Activated T-cell treated with anti-CD3 and anti-CD28 coated beads for 1 hour (primary cell): ENCODE data around the gene DYNLT5.
A peak's percentile ranks its signal among the peaks of the same experiment; 100 is the strongest.
"Not testable (repeated sequence)": the region's sequence is repeated elsewhere in the genome, so short reads cannot be mapped to it uniquely, and the experiment has no call there.

Experiments used
- DNase-seq: peaks from one replicate; pipeline ENCODE4 v3.0.0-alpha.2; 2020; ENCODE audit warnings: low read depth

The DYNLT5 gene

DNA sequence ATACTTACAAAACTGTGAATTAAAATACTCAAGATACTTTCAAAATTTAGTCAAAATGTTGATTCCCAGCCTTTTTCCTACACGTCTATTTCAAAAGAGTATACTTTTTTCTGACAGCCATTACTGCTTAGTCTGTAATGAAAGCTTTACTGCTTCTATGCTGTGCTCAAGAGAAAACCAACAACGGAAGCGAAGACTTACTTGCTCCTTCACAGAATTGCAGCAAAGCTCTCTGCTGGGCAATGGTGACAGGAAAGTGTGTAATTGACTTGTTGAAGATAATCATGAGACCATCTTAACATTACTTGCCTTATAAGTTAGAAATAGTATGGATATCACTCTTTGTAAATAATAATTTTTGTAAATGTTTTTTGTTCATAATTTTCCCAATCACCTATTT is 1.7 kb upstream of the DYNLT5 start:
- no peak for DNase-seq

DNA sequence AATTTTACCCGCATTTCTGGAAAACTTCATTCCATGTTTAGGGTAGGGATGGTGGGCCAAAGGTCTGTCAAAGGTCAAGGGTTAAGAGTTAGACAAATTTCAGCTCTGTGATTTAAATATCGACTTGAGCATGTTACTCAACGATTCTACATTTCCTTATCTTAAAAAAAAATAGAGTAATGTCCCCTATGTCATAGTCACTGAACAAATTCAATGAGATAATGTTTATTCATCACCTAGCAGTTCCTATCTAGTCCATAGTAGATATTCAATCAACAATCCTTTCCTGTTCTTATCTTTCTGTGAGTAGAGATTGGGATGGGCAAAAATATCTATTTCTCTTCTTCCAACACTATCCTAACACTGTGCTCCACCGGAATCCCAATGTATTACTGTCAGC is 1.1 kb upstream of the DYNLT5 start:
- DNase-seq, result no peak

DNA sequence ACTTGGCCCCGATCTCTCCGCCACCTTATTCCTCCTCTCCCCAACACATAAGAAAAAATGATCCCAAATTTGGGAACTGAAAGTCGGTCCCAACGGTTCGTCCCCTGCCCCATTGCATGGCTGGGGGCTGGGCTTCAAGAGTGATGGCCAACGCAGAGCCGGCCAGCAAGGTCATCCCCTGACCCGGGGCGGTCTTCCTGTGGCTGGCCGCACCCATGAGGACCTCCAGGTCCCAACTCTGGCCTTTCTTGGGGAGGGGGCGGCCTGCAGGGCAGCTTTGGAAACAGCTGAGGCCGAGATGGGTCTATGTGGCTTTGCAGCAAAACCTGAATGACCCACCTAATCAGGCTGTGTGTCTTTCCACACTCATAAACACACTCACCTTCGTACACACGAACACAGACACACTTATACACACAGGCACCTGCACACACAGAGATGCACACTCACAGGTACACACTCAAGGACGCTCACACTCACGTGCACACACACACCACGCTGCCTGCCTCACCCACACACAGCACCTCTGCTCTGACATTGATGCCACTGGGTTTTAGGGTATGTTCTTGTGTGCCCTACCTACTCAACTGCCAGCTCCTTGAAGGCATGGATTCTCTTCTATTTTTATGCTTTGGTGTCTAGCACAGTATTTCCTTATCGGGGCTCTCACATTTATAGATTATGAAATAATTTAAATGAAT is 562 bp downstream of the DYNLT5 start:
- no peak for DNase-seq

DNA sequence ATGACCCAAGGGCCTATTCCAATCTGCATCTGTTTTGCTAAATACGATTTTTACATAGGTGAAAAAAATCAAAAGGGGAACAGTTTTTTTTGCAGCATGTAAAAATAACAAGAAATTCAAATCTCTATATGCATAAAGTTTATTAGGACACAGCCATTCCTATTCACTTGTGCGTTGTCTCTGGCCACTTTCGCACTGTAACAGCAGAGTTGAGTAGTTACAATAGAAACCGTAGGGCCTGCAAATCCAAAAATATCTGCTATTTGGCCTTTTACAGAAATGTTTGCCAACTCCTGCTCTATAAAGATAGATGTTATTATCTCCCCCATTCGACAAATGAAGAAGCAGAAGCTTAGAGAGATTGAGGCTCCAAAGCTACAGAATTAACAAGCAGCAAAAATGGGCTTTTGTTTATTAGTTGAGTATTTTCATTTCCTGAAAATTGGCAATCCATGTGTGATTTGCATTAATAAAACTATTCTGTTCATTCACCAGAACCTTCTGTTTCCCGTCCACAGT is 5.5 kb downstream of the DYNLT5 start:
- no peak for DNase-seq

DNA sequence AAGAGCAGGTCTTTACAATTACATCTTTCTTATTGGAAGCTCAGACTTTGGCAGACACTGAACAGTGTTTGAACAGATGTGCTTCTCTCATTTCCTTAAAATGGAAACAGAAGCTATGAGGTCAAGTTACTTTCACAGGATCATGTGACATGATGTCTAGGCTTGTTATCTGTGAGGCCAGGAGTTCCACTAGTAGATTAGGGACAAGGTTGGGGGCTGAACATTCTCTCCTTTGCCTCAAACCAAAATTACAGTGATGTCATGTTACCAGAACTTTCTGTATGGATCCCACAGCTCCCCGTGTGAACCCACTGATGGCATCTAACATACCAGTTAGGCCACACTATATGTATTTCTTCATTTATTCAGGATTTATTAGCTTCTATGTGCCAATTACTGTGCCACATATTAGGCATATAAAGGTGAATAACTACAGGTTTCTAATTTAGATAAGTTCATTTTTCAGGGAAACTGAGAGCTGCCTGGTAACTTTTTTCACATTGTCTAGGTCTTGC is 6.0 kb downstream of the DYNLT5 start:
- DNase-seq, result no peak

DNA sequence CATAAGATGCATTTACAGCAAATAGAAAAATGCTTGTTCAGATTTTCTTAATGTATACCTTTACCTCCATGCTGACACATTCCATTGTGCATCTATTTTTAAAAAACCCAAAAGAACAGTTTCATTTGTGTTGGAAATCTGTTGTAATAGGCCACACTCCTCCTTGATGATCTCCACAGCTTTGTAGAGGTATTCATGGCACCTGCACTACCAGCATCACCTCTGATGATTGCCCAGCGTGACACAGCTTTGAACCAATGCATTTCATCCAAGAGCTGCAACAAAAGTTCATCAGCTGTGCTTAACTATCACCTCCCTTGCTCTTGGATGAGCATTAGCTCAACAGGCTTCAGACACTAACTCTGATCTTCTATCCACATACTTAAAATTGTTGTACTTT is 8.2 kb downstream of the DYNLT5 start:
- DNase-seq, result no peak

DNA sequence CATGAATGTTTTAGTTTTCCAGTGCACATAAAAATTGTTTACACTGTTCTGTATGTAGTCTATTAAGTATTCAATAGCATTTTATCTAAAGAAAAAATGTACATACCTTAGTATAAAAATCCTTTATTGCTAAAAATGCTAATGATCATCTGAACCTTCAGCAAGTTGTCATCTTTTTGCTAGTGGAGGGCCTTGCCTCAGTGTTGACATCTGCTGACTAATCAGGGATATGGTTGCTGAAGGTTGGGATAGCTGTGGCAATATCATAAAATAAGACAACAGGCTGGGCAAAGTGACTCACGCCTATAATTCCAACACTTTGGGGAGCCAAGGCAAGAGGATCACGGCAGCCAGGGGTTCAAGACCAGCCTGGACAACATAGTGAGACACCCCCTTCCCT is 9.0 kb downstream of the DYNLT5 start:
- no peak for DNase-seq

DNA sequence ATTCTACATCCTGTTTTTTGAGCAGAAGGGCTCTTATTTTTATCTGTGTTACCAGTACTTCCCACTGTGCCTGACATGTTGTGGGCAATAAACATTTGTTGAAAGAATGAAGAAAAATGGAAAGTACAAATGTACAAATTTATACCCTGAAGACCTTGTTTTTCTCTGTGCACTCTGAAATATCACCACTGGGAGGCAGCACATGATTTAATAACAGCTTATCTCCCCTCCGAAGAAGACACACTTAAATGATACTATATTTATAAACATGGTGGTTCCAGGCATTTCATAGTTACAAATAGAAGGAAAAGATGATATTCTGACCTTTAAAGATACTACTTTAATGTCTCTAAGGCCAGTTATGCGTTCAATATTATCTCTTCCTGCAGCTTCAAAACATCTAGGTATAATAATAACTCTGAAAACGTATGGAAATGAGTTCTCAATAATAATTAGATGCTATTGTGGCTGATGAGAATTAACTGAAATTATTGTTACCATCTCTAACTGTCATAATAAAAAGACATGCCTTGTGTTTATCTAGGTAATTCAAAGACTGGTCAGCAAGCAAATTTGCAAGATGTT is 12.8 kb downstream of the DYNLT5 start:
- peak; percentile 37 for DNase-seq

DNA sequence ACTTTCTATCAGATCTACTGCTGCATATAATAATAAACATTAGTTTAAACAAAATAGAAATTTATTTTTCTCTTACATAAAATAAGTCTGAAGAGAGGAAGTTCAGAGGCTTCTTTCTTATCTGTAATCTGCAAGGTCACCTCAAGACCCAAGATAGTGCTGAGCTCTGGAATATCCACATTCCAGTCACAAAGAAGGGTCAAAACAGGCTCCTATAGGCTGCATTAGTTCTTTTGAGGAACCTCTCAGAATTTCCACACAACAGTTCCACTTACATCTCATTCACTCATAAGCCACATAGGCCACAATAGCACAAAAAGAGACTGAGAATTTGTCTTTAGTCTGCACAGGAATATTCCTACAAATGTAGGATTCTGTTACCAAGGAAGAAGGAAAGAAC is 15.4 kb downstream of the DYNLT5 start:
- DNase-seq, result no peak

DNA sequence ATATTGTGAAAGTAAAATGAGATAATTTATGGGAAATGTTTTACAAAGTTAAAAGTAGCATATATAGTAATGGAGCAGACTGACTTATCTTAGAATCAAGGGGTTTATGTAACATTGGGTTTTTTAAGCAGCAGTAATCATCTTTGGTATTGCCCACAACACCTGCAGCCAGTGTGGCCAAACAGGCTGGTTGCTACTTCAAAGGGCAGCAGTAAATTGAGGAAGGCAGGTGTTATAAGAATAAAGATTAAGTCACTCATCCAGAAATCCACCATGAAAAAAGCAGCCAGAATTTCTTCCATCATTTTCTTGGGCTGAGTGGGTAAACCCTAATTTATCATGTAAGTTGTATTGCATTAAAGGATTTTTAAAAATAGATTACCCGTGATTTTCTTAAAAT is 16.7 kb downstream of the DYNLT5 start:
- no peak for DNase-seq

DNA sequence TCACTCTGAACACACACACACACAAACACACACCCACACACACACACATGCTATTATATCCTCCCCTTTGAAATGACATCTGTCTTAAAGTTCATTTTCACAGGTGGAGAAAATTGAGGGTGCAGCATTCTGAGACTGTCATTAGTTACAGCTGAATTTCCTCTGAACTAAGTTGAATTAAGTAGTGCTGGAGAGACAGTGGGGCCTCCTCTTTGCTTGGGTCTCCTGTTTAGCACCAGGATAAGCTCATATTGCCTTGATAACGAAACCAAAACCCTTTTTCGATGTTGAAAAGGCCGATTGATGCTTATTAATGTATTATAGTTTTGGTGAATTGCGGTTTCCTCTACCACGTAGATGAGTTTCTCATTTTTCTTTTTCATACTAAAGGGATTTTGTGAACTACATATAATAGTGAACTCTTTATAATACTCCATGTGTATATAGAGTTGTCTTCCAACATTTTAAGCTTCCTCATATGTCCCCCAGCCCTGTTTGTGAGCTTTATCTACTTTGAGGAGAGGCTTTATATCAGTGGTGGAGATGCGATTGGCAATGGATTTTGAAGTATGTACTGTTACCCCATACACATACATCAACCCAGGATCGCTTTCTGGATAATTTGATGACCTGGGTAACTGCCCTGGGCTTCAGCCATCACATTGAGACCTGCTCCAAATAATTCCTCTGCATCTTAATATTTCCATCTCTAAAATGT is 17.4 kb downstream of the DYNLT5 start:
- DNase-seq, result no peak

DNA sequence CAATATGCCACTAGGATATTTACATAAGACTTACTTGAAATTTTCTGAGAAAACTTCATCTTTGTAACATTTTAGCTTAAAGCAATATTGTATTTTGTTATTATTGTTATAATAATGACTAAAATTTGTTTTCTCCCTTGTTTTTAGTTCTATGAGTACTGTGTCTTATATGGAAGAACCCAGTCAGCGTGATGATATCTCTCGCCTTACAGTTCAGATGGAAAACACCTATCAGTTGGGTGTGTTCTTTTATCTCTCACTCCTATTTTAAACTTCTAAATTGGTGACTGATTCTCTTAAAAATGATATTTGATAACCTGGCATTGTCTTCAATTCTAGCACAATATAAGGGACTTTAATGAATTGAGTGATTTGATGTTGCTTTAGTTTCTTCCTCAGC is 18.0 kb downstream of the DYNLT5 start:
- DNase-seq, result no peak

DNA sequence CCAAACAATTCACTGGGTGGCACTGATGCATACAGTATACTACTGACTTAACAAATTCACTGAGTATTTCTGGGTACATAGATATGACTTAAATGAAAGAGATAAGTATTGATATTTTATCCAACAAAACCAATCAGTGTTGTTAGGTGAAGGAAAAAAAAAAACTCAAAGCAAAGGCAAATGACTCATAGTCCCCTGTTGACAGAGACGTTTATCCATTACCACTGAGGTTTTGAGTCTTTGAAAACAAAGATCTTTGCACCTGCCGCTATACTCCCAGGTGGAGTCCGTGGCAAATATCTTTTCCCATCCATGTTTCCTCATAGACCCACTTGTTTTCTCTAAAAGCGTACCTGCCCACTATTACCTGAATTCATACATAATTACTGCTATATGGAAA is 18.4 kb downstream of the DYNLT5 start:
- DNase-seq, result no peak

DNA sequence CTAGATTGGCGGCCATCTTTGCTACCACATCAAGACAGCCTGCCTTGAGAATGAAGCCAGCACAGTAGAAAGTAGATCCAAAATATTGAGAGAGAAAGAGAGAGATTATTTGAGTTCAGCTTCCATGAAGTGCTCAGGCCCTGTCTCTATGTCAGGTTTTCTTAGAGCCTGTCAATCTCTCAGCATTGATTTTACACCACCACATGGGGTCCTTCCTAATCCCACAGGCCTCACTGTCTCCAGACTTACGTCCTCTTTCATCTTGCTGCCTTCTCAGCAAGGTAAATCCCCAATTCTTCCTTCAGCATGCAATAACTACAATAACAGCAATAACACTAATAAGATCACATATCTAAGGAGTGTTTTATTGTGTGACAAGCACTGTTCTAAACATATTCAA is 21.0 kb downstream of the DYNLT5 start:
- DNase-seq, result no peak

DNA sequence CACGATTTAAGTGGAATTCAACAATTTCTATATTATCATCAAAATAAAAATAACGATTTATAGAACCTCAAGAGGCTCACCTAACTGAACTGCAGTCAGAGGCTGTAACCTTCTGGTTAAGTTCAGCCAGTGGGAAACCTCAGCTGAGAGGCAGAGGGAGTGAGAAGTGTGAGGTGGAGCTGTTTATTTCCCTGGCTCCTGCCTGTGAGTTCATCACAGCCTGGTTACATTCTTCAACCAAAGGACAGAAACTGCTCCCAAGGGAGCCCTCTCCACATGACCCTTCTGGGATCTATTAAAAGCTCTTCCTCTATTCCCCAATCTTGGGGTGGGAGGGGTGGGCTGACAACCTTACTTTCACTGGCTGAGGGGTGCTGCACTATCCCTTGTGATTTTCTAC is 22.2 kb downstream of the DYNLT5 start:
- DNase-seq, result no peak

DNA sequence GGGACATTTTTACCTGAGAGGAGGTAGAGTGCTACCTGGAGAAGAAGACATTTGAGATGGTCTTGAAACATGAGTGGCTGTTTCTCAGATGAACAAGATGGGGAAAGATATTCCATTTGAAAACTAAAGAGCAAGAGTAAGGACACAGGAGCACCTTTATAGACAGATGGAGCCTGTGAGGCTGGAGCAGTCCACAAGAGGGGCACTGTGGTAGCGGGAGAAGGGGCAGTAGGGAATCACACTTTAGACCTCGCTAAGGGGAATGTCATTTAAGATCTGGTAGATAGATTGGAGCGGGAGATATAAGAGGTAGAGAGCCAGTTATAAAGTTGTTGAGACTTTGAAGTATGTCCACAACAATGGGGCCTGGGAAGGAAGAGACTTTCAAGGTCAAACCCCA is 23.4 kb downstream of the DYNLT5 start:
- DNase-seq, result no peak

DNA sequence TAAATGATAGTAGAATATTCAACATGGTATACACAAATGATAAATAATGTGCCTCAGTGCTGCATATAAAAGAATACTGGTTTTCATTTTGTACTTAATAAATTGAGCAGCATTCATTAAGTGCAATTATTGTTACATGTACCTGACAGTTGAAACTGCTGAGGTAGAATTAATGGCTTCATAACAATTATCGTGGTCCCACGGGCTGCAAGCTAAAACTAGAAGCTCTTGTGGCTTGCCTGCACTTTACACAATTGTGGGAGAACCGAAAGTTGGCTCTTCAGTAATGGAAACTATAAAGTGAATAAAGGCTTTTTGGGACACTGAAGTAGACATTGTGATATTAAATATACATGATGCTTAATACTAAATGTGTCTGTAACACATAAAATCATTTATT is 25.6 kb downstream of the DYNLT5 start:
- DNase-seq, result no peak

DNA sequence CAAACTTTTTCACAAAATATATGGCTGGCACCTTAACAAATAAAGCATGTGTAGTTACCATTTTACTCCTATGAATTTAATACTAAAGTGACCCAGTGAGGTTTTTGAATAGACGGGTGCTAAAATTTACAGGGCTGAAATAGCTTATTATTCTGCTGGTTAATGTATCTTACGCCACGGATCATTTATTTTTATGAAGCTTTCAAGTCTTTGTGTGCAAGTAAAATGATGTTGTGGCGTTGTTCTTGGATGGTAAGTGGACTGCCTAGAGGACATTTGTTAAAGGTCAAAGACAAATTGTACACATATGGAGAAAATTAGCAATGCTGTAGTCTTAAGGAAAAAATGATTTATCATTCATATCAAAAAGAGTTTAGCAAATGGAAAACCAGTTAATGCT is 26.0 kb downstream of the DYNLT5 start:
- no peak for DNase-seq

DNA sequence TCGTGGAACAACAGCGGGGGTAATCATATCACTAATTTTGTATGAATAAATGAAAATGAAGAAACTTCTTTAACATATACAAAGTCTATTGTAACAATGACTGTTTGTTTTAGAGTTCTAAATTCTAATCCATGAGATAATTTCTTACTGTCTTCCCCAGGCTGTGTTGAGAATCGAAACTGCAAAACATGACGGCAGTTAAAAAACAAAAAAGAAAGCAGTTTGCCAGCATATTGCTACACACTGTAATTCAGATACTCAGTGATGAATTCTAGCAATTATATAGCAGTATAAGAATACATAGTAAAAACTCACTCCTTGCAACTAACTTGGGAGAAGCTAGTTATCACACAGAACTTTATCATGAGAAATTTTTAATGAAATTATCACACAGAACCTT is 26.7 kb downstream of the DYNLT5 start:
- no peak for DNase-seq

DNA sequence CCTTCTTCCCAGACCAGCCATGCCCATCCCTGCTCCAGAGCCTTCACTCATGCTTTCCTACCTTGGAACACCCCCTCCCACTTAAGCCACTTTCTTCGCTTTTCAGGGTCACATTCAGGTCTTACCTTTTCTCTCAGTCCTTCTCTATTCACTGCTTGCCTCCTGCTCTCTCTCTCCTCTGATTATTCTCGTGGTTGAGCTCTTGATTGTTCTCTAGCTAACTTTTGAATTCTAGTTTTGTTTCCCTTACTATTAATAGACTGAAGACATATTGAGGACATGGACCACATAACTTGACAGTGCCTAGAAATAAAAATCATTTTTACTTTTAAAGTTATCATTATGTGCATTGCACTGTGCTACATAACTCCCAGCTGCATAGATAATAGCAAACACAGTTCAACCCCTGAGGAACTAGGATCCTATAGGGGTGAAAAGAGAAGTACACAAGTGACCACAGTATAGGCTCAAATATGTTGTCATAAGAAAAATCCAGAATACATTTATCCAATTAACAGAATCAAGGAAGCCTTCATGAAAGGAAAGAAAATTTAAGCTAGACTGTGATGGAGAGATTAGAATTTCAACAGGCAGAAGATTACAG is 27.3 kb downstream of the DYNLT5 start:
- DNase-seq, result no peak

DNA sequence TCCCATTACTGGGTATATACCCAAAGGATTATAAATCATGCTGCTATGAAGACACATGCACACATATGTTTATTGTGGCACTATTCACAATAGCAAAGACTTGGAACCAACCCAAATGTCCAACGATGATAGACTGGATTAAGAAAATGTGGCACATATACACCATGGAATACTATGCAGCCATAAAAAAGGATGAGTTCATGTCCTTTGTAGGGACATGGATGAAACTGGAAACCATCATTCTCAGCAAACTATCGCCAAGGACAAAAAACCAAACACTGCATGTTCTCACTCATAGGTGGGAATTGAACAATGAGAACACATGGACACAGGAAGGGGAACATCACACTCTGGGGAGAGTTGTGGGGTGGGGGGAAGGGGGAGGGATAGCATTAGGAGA is 33.5 kb downstream of the DYNLT5 start:
- DNase-seq, result not testable (repeated sequence)

DNA sequence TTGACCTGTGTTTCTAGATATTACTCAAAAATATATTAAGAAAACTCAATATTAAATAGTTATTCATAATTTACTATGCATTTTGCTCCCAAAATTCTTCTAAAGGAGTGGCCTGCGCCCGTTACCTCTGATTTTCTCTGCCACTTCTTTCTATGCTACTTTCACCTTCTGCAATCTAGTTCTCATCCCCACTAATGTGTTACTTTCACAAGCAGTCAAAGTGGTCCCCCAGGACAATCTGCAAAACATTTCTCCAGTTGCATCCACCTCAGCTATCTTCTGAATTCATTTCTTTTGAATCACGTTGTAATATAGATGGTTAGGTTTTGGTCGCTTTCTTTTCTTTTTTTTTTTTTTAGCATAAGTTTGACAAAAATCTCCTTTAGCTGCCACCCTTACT is 35.4 kb downstream of the DYNLT5 start:
- no peak for DNase-seq
